ENCODE measurements around the gene ERC1.

- TF ChIP-seq EZH2 (IDR thresholded peaks at IDR 0.05; ENCODE audit: low read length, missing control alignments) (no peak), CTCF (conservative IDR thresholded peaks at IDR 0.05 in 1 of 2, IDR thresholded peaks at IDR 0.05 in 1 of 2; ENCODE audit: low read depth in 1 of 2, low read length in 2 of 2) (no peak)
Observed at GRCh38 chr12:1328391-1328790, 337.4 kb downstream of the ERC1 start.
